GM12892 (cell line): Measurements from ENCODE around the gene IL1RAPL2.

Source experiments
- DNase-seq: peaks from one replicate; pipeline ENCODE4 v3.0.0; 2011; ENCODE audit not compliant: insufficient read length
- FAIRE-seq: peaks from 2 replicates; lab custom pipeline; 2011; peaks lifted over from hg19 to GRCh38; lab: Jason Lieb, UNC
- POLR2A ChIP-seq: IDR thresholded peaks from 2 replicates; pipeline ENCODE4 v1.6.1; 2011; ENCODE audit warnings: low read depth, low read length, control low read depth
- POLR2AphosphoS5 ChIP-seq: IDR thresholded peaks from 2 replicates; pipeline ENCODE4 v1.6.1; 2011; ENCODE audit warnings: low read depth, low read length, control low read depth
- TAF1 ChIP-seq: IDR thresholded peaks from 2 replicates; pipeline ENCODE4 v1.6.1; 2011; ENCODE audit warnings: low read depth, mild to moderate bottlenecking, control low read depth, low read length, borderline replicate concordance

IL1RAPL2 gene

GRCh38 chrX:105150036-105150435, 584.0 kb downstream of the IL1RAPL2 start:
- no peak for FAIRE-seq
- no peak for TF ChIP-seq POLR2AphosphoS5
- no peak for TF ChIP-seq TAF1
- TF ChIP-seq POLR2A = no peak
- DNase-seq = no peak

- TF ChIP-seq POLR2A (no peak), POLR2AphosphoS5 (no peak), TAF1 (no peak)
- FAIRE-seq (no peak), DNase-seq (no peak)
Measured at GRCh38 chrX:105150557-105150956, 584.6 kb downstream of the IL1RAPL2 start.

GRCh38 chrX:105167233-105167632, 601.2 kb downstream of the IL1RAPL2 start:
- DNase-seq = no peak
- no peak for FAIRE-seq
- TF ChIP-seq POLR2A (no peak), POLR2AphosphoS5 (no peak), TAF1 (no peak)

GRCh38 chrX:105168577-105168976, 602.6 kb downstream of the IL1RAPL2 start:
- no peak for TF ChIP-seq POLR2A
- no peak for TF ChIP-seq POLR2AphosphoS5
- TF ChIP-seq TAF1 = no peak
- FAIRE-seq (no peak), DNase-seq (no peak)

- no peak for FAIRE-seq
- TF ChIP-seq POLR2A (no peak), POLR2AphosphoS5 (no peak), TAF1 (no peak)
- no peak for DNase-seq
Measured at GRCh38 chrX:105173071-105173470, 607.1 kb downstream of the IL1RAPL2 start.

- TF ChIP-seq POLR2AphosphoS5 (no peak), POLR2A (no peak), TAF1 (no peak)
- FAIRE-seq (no peak), DNase-seq (no peak)
Measured at GRCh38 chrX:105179644-105180043, 613.6 kb downstream of the IL1RAPL2 start.

- TF ChIP-seq POLR2A (no peak), POLR2AphosphoS5 (no peak), TAF1 (no peak)
- DNase-seq = no peak
Measured at GRCh38 chrX:105189093-105189492, 623.1 kb downstream of the IL1RAPL2 start.

GRCh38 chrX:105190252-105190853, 624.4 kb downstream of the IL1RAPL2 start:
- peak; percentile 57 for FAIRE-seq
- TF ChIP-seq POLR2A = no peak
- no peak for TF ChIP-seq TAF1
- no peak for TF ChIP-seq POLR2AphosphoS5
- DNase-seq = no peak

More at GRCh38 chrX:105189093-105189492, 623.1 kb downstream of the IL1RAPL2 start:
- FAIRE-seq = no peak

GRCh38 chrX:105191878-105192277, 625.9 kb downstream of the IL1RAPL2 start:
- DNase-seq (no peak), FAIRE-seq (peak; percentile 21)
- TF ChIP-seq TAF1 (no peak), POLR2AphosphoS5 (no peak), POLR2A (no peak)

- FAIRE-seq (peak; percentile 24), DNase-seq (no peak)
- TF ChIP-seq TAF1 (no peak), POLR2AphosphoS5 (no peak), POLR2A (no peak)
Measured at GRCh38 chrX:105209406-105209805, 643.4 kb downstream of the IL1RAPL2 start.

- FAIRE-seq (no peak), DNase-seq (no peak)
- TF ChIP-seq TAF1 = no peak
- no peak for TF ChIP-seq POLR2A
- TF ChIP-seq POLR2AphosphoS5 = no peak
Measured at GRCh38 chrX:105210258-105210657, 644.3 kb downstream of the IL1RAPL2 start.

GRCh38 chrX:105211066-105211575, 645.1 kb downstream of the IL1RAPL2 start:
- TF ChIP-seq POLR2AphosphoS5 (no peak), TAF1 (no peak)

More at GRCh38 chrX:105211066-105211575, 645.1 kb downstream of the IL1RAPL2 start:
- no peak for FAIRE-seq
- no peak for DNase-seq
